Raji (cell line): ENCODE data around the gene IFNA21.

Experiments
- POLR2A ChIP-seq: IDR thresholded peaks from 2 replicates; pipeline ENCODE4 v1.6.1; 2011; ENCODE audit warnings: low read depth, low read length, control low read depth; ENCODE audit not compliant: insufficient read depth

The IFNA21 gene

GRCh38 chr9:21137020-21137419 lies 29.4 kb downstream of the IFNA21 start:
- no peak for TF ChIP-seq POLR2A

- no peak for TF ChIP-seq POLR2A
Measured at GRCh38 chr9:21135736-21136135, 30.7 kb downstream of the IFNA21 start.

GRCh38 chr9:21121595-21122251 lies 44.7 kb downstream of the IFNA21 start:
- TF ChIP-seq POLR2A = no peak

GRCh38 chr9:21121079-21121478 lies 45.4 kb downstream of the IFNA21 start:
- no peak for TF ChIP-seq POLR2A

GRCh38 chr9:21119093-21119770 lies 47.2 kb downstream of the IFNA21 start:
- TF ChIP-seq POLR2A = no peak
